Measurements from ENCODE around the gene HAAO.

DNA sequence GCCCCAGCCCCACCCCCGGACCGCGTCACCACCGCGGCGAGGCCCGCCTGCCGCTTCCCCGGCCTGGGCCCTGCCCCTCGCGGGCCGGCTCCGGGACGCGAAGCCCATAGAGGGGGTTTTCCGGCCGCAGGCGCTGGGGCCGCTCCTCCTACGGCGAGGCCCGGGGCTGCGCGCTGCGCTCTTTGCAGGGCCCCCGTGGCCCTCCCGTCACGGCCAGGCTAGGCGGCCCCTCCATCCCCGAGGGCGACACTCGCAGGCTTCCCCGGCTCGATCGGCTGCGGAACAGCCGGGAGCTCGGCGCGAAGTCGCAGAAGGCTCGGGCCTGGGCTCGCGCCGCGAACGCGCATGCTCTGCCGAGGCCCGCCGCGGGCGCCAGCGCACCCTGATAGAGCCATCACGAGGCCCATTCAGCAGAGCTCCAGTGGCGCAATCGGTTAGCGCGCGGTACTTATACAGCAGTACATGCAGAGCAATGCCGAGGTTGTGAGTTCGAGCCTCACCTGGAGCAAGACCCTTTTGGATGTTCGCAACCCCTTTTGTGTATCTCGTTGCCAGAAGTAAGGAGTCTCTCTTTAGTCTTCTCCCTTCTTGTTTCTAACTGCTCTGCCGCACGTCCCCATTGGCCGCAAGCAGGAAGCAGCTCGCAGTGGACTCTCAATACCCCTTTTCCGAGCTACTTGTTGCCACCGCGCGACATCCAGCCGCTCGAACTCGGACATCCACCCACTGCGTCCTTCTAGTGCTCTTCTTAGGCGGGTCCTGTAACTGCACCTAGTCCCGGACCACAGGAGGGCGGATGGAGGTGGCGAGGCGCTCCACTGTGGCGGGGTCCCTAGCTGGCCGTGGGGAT lies 18.0 kb upstream of the HAAO start:
- TF ChIP-seq, protein P1, sequence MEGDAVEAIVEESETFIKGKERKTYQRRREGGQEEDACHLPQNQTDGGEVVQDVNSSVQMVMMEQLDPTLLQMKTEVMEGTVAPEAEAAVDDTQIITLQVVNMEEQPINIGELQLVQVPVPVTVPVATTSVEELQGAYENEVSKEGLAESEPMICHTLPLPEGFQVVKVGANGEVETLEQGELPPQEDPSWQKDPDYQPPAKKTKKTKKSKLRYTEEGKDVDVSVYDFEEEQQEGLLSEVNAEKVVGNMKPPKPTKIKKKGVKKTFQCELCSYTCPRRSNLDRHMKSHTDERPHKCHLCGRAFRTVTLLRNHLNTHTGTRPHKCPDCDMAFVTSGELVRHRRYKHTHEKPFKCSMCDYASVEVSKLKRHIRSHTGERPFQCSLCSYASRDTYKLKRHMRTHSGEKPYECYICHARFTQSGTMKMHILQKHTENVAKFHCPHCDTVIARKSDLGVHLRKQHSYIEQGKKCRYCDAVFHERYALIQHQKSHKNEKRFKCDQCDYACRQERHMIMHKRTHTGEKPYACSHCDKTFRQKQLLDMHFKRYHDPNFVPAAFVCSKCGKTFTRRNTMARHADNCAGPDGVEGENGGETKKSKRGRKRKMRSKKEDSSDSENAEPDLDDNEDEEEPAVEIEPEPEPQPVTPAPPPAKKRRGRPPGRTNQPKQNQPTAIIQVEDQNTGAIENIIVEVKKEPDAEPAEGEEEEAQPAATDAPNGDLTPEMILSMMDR (IDR thresholded peaks at IDR 0.05), result no peak
- TF ChIP-seq, protein P2, sequence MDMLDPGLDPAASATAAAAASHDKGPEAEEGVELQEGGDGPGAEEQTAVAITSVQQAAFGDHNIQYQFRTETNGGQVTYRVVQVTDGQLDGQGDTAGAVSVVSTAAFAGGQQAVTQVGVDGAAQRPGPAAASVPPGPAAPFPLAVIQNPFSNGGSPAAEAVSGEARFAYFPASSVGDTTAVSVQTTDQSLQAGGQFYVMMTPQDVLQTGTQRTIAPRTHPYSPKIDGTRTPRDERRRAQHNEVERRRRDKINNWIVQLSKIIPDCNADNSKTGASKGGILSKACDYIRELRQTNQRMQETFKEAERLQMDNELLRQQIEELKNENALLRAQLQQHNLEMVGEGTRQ (CRISPR knock-in tag; IDR thresholded peaks at IDR 0.05), result no peak; the same call in 1 of the 2 replicates
- TF ChIP-seq, protein P3, sequence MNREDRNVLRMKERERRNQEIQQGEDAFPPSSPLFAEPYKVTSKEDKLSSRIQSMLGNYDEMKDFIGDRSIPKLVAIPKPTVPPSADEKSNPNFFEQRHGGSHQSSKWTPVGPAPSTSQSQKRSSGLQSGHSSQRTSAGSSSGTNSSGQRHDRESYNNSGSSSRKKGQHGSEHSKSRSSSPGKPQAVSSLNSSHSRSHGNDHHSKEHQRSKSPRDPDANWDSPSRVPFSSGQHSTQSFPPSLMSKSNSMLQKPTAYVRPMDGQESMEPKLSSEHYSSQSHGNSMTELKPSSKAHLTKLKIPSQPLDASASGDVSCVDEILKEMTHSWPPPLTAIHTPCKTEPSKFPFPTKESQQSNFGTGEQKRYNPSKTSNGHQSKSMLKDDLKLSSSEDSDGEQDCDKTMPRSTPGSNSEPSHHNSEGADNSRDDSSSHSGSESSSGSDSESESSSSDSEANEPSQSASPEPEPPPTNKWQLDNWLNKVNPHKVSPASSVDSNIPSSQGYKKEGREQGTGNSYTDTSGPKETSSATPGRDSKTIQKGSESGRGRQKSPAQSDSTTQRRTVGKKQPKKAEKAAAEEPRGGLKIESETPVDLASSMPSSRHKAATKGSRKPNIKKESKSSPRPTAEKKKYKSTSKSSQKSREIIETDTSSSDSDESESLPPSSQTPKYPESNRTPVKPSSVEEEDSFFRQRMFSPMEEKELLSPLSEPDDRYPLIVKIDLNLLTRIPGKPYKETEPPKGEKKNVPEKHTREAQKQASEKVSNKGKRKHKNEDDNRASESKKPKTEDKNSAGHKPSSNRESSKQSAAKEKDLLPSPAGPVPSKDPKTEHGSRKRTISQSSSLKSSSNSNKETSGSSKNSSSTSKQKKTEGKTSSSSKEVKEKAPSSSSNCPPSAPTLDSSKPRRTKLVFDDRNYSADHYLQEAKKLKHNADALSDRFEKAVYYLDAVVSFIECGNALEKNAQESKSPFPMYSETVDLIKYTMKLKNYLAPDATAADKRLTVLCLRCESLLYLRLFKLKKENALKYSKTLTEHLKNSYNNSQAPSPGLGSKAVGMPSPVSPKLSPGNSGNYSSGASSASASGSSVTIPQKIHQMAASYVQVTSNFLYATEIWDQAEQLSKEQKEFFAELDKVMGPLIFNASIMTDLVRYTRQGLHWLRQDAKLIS (CRISPR knock-in tag; IDR thresholded peaks at IDR 0.05; ENCODE audit: borderline replicate concordance), result no peak
- peak; percentile 74 for TF ChIP-seq SP1 (CRISPR knock-in tag; conservative IDR thresholded peaks at IDR 0.05)
- TF ChIP-seq, protein P4, sequence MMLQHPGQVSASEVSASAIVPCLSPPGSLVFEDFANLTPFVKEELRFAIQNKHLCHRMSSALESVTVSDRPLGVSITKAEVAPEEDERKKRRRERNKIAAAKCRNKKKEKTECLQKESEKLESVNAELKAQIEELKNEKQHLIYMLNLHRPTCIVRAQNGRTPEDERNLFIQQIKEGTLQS (CRISPR knock-in tag; conservative IDR thresholded peaks at IDR 0.05), result no peak; the same call in 1 of the 2 replicates
- TF ChIP-seq, protein P5, sequence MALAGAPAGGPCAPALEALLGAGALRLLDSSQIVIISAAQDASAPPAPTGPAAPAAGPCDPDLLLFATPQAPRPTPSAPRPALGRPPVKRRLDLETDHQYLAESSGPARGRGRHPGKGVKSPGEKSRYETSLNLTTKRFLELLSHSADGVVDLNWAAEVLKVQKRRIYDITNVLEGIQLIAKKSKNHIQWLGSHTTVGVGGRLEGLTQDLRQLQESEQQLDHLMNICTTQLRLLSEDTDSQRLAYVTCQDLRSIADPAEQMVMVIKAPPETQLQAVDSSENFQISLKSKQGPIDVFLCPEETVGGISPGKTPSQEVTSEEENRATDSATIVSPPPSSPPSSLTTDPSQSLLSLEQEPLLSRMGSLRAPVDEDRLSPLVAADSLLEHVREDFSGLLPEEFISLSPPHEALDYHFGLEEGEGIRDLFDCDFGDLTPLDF (CRISPR knock-in tag; IDR thresholded peaks at IDR 0.05), result no peak

All from WTC11 (cell line).